Hepatocyte (in vitro differentiated cells): Measurements from ENCODE around the gene CYGB.

ENCODE experiments used
- EZH2phosphoT487 ChIP-seq: fragments of 200-600 bp; sonication (generic); IDR thresholded peaks from one replicate; pipeline ENCODE4 v1.6.1; 2018; ENCODE audit warnings: antibody characterized with exemption, mild to moderate bottlenecking, low read depth, moderate library complexity; ENCODE audit not compliant: unreplicated experiment, severe bottlenecking
- TF ChIP-seq, protein P1 (sequence below): fragments of 200-600 bp; sonication (generic); IDR thresholded peaks from 2 replicates; pipeline ENCODE4 v1.5.1; 2016; ENCODE audit warnings: antibody characterized with exemption, mild to moderate bottlenecking; ENCODE audit not compliant: poor library complexity

DNA sequence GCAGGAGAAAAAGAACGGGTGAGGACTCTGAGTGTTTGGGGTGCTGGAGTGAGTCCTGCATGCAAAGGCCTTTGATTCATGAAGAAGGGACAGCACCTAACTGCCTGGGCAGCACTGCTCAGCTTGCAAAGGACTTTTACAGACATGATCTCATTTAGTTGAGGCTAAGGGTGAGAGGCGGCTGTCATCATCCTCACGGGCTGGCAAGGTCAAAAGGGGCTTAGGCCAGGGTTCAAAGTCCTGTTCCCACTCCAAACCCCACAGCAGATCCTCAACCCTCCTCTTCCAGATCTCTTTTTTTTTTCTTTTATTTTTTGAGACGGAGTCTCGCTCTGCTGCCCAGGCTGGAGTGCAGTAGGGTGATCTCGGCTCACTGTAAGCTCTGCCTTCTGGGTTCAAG, 41.0 kb downstream of the CYGB start:
- TF ChIP-seq, protein P1, sequence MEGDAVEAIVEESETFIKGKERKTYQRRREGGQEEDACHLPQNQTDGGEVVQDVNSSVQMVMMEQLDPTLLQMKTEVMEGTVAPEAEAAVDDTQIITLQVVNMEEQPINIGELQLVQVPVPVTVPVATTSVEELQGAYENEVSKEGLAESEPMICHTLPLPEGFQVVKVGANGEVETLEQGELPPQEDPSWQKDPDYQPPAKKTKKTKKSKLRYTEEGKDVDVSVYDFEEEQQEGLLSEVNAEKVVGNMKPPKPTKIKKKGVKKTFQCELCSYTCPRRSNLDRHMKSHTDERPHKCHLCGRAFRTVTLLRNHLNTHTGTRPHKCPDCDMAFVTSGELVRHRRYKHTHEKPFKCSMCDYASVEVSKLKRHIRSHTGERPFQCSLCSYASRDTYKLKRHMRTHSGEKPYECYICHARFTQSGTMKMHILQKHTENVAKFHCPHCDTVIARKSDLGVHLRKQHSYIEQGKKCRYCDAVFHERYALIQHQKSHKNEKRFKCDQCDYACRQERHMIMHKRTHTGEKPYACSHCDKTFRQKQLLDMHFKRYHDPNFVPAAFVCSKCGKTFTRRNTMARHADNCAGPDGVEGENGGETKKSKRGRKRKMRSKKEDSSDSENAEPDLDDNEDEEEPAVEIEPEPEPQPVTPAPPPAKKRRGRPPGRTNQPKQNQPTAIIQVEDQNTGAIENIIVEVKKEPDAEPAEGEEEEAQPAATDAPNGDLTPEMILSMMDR: no peak
- TF ChIP-seq EZH2phosphoT487: no peak
